ENCODE measurements around the gene CHP1.
"Not testable (repeated sequence)": the region's sequence is repeated elsewhere in the genome, so short reads cannot be mapped to it uniquely, and the experiment has no call there.

The CHP1 gene

DNA sequence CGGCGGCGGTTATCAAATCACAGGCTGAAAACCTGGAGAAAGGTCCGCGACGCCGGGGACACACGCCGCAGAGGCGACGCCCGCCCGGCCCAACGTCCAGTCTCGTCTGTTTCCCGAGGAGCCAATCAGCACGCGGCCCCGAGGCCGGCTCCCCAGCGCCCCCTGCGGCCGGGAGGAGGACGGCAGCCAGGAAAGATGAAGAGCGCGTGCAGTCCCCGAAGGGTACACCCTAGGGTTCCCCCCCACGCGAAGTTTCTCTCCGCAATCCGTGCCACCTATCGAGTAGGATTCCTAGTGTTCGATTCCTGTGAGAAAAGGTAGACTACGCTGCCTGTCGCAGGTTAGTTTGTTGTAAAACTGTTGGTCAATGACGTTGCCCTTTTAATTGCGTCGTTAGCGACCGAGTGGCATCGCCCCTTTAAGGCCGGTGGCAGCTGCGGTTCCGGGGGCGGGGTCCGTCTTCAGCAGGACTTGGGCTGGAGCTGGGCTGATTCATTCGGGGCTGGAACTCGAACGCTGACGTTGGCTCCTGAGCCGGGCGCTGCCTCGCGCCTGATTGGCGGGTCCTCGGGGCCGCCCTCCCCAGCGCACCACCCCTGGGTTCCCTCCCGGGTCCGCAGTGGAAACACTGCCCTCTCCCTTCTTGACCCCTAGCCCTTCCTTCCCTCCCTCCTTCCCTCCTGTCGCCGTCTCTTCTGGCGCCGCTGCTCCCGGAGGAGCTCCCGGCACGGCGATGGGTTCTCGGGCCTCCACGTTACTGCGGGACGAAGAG, at the start of gene CHP1, which contains the start of gene EXD1:
TSS of gene CHP1 (plus strand) at position 619 of the 772 bp plus-strand sequence. CDS start at position 734, 115 bp downstream.
TSS of gene EXD1 (minus strand) at position 108 of the 772 bp plus-strand sequence. CDS start 4,182 bp downstream, outside the sequence.
- DNase-seq = peak; percentile 98

DNA sequence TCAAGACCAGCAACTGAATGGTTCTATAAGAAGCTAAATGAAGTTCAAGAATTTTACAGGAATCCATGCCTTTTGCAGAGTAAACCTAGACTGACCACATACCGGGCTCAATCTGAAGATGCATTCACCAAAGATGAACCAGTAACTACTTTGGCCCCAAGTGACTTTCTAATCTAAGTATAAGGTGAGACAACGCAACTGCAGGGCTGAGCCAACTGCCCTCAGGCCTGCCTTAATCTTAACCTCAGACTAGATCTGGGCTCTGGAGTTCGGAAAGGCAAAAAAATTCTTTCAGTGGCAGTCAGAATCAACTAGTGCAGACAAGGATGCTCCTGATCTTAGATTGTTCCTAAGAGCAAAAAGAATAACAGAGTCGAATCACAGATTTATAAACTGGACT, 48.8 kb upstream of the CHP1 start:
- no peak for DNase-seq

DNA sequence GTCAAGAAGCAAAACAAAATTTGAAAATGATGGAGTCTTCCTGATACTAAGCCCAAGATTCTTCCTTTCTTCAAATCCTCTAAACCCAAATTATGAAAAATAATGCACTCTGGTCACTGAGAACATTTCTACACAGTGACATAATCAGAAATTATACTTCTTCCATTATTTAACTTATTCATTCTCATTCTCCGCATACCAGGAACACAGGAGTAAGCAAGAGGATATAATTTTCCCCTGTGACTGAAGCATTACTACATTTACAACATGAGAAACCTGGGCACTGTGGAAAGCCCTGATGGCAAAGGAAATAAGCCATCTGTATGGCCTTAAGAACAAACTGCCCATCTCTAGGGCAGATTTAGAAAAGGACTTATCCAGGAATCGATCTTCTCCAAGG, 47.5 kb upstream of the CHP1 start:
- no peak for DNase-seq

DNA sequence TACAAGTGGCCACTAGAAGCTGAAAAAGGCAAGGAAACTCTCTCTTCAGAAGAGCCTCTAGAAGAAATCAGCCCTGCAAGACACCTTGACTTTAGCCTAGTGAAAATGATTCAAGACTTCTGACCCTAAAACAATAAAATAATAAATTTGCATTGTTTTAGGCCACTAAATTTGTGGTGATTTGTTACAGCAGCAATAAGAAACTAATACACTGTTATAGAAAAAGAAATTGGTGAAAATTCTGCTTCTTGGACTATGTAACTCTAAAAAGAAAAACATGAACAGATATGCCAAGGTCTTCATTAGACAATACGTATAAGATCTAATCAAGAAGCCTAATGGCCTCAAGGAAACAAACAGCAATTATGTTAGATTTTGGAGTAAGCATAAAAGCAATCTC, 36.6 kb upstream of the CHP1 start:
- no peak for DNase-seq

DNA sequence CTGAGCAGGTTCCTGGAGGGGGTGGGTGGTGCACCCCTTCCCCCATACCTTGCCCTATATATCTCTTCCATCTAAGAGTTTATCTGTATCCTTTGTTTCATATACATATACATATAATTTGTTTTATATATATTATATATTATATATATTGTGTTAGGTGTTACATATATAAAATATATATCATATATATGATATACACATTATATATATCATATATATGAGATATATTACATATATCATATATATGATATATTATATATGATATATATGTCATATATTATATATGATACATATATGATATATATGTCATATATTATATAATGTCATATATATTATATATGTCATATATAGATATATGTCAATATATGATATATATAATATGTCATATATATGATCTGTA, 31.6 kb upstream of the CHP1 start:
- DNase-seq = no peak

DNA sequence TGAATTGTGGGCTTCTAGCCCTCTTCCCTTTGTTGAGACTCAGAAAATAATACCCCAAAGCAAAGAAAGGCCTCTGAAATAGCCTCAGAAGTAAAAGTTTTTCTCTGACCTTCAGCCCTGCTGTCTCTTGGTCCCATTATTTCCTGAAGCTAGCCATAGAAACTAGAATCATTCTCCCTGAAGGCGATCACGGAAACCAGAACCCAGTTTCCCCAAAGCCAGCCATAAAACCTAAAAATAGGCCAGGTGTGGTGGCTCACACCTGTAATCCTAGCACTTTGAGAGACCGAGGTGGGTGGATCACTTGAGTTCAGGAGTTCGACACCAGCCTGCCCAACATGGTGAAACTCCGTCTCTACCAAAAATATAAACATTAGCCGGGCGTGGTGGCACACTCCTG, 27.7 kb upstream of the CHP1 start:
- DNase-seq = no peak

DNA sequence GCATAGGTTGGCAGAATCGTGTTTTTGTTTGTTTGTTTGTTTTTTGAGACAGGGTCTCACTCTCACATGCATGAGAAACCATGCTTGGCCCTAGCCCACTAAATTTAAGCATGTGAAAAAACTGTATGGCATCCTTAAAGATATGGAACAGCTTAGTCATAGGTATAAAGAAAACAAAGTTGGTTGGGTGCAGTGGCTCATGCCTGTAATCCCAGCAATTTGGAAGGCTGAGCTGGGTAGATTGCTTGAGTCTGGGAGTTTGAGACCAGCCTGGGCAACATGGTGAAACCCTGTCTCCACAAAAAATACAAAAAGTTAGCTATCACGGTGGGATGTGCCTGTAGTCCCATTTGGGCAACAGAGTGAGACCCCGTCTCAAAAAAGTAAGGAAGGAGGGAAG, 25.8 kb upstream of the CHP1 start:
- DNase-seq = no peak

DNA sequence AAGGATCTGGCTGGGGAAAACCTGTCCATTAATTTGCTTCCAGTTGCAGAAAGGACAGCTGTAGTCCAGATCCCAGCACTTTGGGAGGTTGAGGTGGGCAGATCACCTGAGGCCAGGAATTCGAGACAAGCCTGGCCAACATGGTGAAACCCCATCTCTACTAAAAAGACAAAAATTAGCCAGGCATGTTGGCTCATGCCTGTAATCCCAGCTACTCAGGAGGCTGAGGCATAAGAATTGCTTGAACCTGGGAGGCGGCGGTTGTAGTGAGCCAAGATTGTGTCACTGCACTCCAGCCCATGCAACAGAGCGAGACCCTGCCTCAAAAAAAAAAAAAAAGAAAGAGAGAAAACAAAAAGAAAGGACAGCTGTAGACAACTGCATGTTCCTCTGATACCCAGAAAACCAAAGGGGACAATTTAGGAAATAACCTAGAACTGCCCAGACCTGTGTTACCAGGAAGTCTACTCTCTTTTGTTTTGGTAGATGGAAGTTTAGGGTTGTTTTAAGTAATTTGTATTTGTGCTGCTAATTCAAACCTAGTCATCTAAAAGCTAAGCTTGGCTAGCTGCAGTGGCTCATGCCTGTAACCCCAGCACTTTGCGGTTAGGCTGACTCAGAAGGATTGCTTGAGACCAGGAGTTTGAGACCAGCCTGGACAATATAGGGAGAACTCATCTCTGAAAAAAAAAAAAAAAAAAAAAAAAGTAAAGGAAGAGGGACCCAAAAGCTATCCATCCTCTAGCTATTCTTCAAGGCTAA, 23.2 kb upstream of the CHP1 start:
- DNase-seq = no peak

DNA sequence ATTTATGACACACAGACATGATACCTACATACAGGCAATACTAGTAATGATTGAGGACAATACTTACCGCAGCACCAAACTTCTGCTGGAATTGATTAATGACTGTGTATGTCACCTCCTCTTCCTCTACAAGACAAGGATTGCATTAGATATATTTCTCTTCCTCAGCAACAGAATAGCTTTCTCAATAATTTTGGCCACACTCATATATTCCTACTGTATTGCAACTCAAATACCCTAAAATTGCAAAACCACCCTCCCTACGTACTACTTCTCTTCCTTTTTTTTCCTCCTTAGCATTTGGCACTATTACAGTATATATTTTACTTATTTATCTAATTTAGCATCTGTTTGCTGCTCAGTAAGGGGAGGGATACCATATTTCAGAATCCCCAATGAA, 15.4 kb upstream of the CHP1 start:
- no peak for DNase-seq

DNA sequence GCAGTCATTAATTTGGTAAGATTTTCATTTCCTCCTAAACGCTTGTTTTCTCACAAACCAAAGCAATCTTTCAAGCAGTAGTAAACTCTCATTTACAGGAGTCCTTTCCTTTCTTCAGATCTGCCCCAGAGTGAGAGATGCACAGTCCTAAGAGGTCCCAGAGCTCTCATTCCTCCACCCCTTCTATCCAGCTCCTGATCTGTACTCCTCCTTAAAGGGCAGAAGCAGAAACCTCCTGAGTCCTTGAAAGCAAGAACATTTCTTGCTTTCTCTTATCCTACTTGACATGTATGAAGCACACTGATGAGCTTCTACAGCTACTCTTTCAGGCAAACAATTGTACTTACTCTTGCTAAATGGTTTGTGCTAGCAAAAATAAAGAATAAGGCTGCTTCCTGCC, 12.2 kb upstream of the CHP1 start:
- DNase-seq = no peak

DNA sequence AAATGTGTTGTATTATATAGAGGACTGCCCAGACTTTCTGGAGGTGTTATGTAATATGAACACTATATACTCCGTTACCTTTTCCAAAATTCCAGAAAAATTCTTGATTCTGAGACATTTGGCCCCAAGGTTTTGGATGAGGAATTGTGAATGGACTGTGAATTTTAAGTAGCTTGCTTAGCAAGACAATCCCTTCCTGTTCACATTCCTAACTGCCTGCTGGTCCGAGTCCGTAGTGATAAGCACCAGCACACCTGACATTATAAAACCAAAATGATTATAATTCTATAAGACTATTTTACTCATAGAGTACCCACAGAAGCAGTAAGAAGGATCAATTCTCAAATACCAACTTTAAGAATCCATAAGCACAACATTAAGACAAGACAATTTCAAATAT, 11.7 kb upstream of the CHP1 start:
- no peak for DNase-seq

DNA sequence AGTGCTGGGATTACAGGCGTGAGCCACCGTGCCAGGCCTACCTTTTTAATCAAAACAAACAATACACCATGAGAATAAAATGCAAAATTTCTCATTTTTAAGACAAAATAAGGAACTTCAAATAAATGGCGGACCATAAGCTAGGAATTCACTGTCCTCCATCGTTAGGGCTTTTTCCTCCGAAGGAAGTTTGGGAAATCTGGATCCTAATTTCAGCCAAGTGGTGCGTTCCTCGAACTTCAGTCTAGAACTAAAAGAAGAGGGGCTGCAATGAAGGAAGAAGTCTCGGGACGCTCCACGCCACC, 771 bp upstream of the CHP1 start:
- no peak for DNase-seq

DNA sequence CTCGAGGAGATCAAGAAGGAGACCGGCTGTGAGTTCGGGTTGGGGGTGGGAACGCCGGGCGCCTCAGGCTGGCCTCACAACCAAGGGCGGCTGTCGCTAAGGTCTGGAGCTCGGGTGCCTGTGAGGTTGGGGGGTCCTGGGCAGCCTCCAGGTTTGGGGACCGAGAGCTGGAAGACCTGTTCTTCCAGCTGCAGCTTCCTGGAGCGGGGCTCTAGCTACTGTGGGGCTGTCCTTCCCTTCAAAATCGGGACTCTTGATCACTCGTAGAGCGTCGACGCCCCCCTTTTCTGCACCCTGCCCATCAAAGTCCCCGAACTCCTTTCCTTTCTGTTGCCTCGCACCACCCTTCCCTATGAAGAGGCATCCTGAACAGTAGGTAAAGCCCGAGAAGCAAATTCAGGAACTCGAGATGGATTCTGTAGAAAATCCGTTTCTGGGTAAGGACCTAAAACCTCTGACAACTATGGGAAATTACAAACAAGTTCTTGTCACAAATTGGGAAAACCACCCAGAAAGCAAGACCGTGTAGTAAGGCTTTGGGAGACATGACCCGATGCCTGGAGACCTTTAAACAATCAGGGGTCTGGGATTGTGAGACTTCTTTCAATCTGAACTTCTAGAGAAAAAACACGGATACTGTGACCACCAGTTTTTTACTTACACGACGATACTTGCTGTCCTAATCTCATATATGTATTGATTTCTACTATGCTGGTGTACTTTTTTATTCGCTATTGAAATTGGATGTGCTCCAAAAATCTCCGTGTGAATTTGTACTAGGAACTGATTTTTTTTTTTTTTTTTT, 556 bp downstream of the CHP1 start:
- no peak for DNase-seq

DNA sequence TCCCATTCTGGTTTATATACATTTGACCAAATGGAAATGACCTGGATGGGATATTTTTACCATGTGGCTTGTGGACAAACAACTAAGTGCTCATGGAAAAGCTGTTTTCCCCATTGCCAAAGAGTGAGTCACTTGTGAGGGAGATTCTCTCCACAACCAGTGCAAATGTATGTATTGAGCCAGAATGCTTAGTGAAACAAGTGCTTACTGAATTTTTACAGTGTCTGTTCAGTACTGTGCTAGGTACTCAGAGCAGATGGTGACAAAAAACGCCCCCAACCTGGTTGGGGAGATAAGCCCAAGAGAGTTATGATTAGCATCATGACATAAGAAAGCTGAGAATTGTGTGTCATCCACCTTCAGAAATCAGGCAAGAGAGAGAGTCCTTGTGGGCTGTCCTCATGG, 2.3 kb downstream of the CHP1 start:
- DNase-seq = no peak

DNA sequence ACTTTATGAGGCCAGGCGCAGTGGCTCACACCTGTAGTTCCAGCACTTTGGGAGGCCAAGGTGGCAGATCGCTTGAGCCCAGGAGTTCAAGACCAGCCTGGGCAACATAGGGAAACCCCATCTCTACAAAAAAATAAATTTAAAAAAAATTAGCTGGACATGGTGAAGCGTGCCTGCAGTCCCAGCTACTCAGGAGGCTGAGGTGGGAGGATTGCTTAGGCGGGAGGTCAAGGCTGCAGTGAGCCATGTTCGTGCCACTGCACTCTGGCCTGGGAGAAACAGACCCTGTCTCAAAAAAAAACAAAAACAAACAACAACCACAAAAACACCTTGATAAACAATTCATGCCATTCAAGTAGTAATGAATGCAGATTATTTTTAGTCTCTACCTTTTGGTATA, 4.2 kb downstream of the CHP1 start:
- not testable (repeated sequence) for DNase-seq

DNA sequence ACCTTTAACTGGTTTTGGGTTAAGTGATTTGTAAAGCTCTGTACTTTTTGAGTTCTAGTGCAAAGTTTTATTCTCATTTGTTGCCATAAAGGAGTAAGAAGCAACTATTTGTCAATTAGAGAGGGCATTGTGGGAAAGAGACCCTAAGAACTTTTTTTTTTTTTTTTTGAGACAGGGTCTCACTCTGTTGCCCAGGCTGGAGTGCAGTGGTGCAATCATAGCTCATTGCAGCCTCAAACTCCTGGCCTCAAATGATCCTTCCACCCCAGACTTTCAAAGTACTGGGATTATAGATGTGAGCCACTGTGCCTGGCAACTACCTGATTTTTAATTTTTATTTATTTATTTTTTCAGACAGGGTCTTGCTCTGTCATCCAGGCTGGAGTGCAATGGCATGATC, 4.9 kb downstream of the CHP1 start:
- DNase-seq = no peak

DNA sequence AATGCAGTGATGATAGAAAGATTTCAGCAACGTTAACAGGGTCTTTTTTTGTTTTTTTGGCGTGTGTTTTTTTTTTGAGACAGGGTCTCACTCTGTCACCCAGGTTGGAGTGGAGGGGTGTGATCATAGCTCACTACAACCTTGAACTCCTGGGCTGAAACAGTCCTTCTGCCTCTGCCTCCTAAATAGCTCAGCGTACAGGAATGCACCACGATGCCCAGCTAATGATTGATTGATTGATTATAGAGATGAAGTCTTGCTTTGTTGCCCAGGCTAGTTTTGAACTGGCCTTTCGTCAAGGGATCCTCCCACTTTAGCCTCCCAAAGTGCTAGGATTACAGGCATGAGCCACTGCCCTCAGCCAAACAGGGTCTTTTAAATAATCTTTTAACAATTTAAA, 7.0 kb downstream of the CHP1 start:
- no peak for DNase-seq

DNA sequence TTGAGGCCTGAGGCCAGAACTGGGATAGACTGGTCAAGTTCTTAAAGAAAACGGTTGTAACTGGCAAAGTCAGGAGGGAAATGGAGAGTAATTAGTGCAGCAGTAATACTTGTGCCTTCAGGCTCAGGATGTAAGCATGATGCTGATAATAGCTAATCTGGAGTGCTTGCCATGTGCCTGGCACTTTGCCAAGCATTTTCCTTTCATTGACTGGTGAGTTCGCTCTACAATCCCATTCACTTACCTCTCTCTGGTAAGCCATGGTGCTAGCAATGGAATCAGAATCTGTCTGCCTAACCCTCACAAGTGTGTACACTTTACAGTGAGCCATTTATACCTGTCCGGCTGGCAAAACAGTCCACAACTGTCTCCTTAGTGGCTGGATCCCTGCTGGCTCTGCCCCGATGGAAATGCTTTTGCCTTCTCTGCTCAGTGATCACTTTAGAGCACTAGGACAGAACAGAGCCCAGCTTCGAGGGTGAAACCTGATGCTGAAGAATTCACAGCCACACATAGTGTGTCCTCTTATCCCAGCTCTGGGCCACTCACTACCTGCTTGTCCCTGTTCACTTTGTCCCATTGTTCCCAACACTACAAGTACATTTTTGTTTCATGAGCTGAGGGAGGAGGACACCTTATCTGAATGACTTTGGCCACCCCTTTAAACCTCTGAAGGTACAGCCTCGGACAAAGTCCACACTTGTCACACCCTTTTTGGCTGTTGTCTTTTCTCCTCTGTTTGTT, 10.3 kb downstream of the CHP1 start:
- no peak for DNase-seq

DNA sequence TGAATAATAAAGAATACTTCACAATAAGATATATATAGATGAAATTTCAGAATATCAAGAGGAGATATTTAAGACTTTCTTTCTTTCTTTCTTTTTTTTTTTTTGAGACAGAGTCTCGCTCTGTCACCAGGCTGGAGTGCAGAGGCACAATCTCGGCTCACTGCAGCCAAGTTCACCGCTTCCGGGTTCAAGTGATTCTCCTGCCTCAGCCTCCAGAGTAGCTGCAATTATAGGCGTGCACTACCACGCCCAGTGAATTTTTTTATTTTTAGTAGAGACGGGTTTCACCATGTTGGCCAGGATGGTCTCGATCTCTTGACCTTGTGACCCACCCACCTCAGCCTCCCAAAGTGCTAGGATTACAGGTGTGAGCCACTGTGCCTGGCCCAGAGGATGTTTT, 19.7 kb downstream of the CHP1 start:
- DNase-seq = not testable (repeated sequence)

DNA sequence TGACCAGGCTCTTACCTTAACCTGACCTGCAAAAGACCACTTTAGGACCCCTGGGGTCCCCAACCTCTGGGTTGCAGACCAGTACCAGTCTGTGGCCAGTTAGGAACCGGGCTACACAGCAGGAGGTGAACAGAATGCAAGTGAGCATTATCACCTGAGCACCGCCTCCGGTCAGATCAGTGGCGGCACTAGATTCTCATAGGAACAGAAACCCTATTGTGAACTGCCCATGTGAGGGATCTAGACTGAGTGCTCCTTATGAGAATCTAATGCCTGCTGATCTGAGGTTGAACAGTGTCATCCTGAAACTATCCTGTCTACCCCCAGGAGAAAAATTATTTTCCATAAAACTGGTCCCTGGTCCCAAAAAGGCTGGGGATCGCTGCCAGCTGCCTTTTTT, 20.3 kb downstream of the CHP1 start:
- DNase-seq = no peak

DNA sequence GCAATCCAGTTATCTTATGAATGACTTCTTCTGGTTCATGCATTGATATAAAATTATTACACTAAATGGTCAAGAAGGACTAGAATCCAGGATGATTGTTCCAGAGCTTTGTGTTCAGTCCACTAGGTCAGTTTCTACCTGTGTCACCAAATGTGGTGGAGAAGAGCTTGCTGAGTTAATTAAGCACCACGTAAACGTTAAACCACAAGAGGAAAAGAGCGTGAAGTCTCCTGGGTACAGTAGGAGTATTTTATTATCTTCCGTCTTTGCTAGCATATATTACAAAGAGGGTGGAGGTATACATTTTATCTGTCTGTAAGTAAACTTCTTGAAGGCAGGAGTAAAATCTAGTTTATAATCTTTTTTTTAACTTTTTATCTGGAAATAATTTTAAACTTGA, 23.5 kb downstream of the CHP1 start:
- DNase-seq = no peak

DNA sequence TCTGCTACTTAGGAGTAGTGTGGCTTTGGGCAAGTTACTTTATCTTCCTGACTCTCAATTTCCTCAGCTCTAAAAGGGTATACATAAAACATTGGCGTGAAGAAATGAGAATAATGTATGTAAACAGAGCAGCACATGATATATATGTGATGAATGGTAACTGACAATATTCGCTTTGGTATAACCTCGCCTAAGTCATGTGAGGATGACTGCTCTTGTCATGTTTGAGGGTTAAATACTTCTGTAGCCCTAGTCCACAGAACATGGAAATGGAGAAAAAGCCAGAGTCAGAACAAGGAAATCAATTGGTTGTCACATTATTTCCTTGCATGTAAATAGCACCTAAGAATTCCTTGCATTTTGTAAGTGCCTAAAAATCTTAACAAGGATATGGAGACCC, 25.0 kb downstream of the CHP1 start:
- DNase-seq = no peak

DNA sequence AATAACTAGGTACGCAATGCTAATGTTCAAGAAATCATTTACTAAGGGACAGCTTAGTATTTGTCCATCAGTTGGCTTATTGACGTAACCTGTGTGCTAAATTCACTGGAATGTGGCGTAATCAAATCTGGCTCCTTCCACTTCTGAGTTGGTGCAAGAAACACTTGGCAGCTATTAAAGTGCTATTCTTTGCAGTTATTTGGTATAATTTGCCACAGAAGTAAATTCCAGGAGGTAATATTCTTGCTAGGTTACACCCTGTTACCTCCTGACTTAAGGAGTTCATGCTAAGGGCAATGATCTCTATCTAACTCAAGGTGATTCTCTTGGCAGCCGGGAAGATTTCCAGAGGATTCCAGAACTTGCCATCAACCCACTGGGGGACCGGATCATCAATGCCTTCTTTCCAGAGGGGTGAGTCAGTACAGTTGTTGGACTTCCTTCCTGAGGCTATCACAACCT, 25.5 kb downstream of the CHP1 start:
- no peak for DNase-seq
